NCI-H1694 treated with DMSO at 0.1 percent for 48 hours (cell line): ENCODE data around the gene HOMER2.
"Not testable (repeated sequence)": the region's sequence is repeated elsewhere in the genome, so short reads cannot be mapped to it uniquely, and the experiment has no call there.

ENCODE experiments used
- DNase-seq: peaks from one replicate; lab custom pipeline; 2025; lab: John Stamatoyannopoulos, UW

The HOMER2 gene

GRCh38 chr15:82964890-82965289, 12.4 kb upstream of the HOMER2 start:
- DNase-seq: no peak

GRCh38 chr15:82963471-82964341, 11.2 kb upstream of the HOMER2 start:
- no peak for DNase-seq

- no peak for DNase-seq
These were observed 8.2 kb upstream of the HOMER2 start for GRCh38 chr15:82960766-82961165.

- DNase-seq: no peak
These were observed 6.9 kb upstream of the HOMER2 start for GRCh38 chr15:82959423-82959822.

- DNase-seq: no peak
These were observed 6.1 kb upstream of the HOMER2 start for GRCh38 chr15:82958638-82959037.

- peak; percentile 20 for DNase-seq
These were observed 905 bp downstream of the HOMER2 start for GRCh38 chr15:82951472-82952157.

- no peak for DNase-seq
These were observed 1.7 kb downstream of the HOMER2 start for GRCh38 chr15:82950746-82951370.

- no peak for DNase-seq
These were observed 2.2 kb downstream of the HOMER2 start for GRCh38 chr15:82950295-82950694.

GRCh38 chr15:82946155-82946701, 6.3 kb downstream of the HOMER2 start:
- DNase-seq: no peak

- DNase-seq: no peak
These were observed 7.2 kb downstream of the HOMER2 start for GRCh38 chr15:82945326-82945725.

- no peak for DNase-seq
These were observed 7.7 kb downstream of the HOMER2 start for GRCh38 chr15:82944821-82945220.

- no peak for DNase-seq
These were observed 8.5 kb downstream of the HOMER2 start for GRCh38 chr15:82944056-82944455.

- no peak for DNase-seq
These were observed 9.3 kb downstream of the HOMER2 start for GRCh38 chr15:82943176-82943575.

- DNase-seq: no peak
These were observed 9.8 kb downstream of the HOMER2 start for GRCh38 chr15:82942691-82943090.

GRCh38 chr15:82939678-82940077, 12.8 kb downstream of the HOMER2 start:
- DNase-seq: not testable (repeated sequence)

GRCh38 chr15:82937712-82938058, 14.8 kb downstream of the HOMER2 start:
- no peak for DNase-seq

GRCh38 chr15:82936966-82937711, 15.4 kb downstream of the HOMER2 start:
- DNase-seq: no peak

GRCh38 chr15:82935382-82935781, 17.1 kb downstream of the HOMER2 start:
- DNase-seq: no peak

- DNase-seq: no peak
These were observed 18.2 kb downstream of the HOMER2 start for GRCh38 chr15:82934100-82934880.

- DNase-seq: no peak
These were observed 18.9 kb downstream of the HOMER2 start for GRCh38 chr15:82933576-82933975.

GRCh38 chr15:82931221-82931620, 21.3 kb downstream of the HOMER2 start:
- no peak for DNase-seq
